Kidney epithelial cell (primary cell): ENCODE results near the gene MEPE. TPM values are rescaled to one million over a fixed set of nuclear protein-coding genes. Genes with fewer than 3 reads are reported as not detected.

Source experiments
- DNase-seq: peaks from one replicate; pipeline ENCODE4 v3.0.0-alpha.2; 2010; ENCODE audit warnings: low read depth
- H3K27me3 ChIP-seq: 2 replicates; pipeline ENCODE4 v1.6.0; 2011; ENCODE audit warnings: low read length; ENCODE audit not compliant: control insufficient read depth, insufficient read depth
- H3K36me3 ChIP-seq: 2 replicates; pipeline ENCODE4 v1.5.1; 2011; ENCODE audit warnings: low read length; ENCODE audit not compliant: control insufficient read depth, insufficient read depth
- H3K4me3 ChIP-seq: 2 replicates; pipeline ENCODE4 v1.5.1; 2011; ENCODE audit warnings: low read depth, mild to moderate bottlenecking, control low read depth, low read length
- CTCF ChIP-seq: IDR thresholded peaks from 2 replicates; pipeline ENCODE4 v1.5.1; 2011; ENCODE audit warnings: mild to moderate bottlenecking, moderate library complexity, low read length, control low read depth, inconsistent platforms; ENCODE audit not compliant: insufficient read depth, poor library complexity, severe bottlenecking
- total RNA-seq: library from RNA; depleted of rRNA; stranded (reverse); fragments of >200 nt; gene quantifications from 2 replicates; pipeline ENCODE4 v1.2.3, GENCODE V29; 2015

The MEPE gene
- total RNA-seq, 1 donor from 2014 or later: not detected

DNA sequence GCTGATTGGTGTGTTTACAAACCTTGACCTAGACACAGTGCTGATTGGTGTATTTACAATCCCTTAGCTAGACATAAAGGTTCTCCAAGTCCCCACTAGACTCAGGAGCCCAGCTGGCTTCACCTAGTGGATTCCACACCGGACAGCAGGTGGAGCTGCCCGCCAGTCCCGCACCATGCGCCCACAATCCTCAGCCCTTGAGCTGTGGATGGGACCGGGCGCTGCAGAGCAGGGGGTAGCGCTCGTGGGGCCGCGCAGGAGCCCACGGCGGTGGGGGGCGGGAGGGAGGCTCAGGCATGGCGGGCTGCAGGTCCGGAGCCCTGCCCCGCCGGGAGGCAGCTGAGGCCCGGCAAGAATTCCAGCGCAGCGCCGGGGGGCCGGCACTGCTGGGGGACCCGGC lies 30.7 kb downstream of the MEPE start:
- H3K36me3 ChIP-seq: no peaks in the 10 kb centered on the region
- H3K27me3 ChIP-seq: no peaks in the 10 kb centered on the region
- no peak for TF ChIP-seq CTCF
- DNase-seq: no peak
- no peak overlapping the region for H3K4me3 ChIP-seq

DNA sequence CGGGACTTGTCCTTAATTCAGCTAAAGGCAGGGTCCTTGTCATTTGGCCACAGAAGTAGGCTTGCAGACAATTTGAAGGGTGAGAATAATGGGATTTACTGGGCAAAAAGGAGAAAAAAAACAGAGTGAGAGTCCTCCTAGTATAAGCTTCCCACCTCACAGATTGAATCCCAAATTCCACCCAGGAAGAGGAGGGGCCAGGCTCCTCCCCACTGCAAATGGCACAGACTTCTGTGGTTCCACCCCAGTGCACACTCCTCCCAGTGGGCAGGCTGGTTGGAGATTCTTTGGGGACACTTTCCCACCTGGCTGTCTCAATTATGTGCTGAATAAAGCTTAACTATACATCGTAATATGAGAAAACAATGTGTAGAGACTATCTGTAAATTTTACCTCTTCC lies 31.6 kb downstream of the MEPE start:
- no peak overlapping the region for H3K4me3 ChIP-seq
- no peak for TF ChIP-seq CTCF
- DNase-seq: no peak
- H3K27me3 ChIP-seq: no peaks in the 10 kb centered on the region
- no peaks in the 10 kb centered on the region for H3K36me3 ChIP-seq

DNA sequence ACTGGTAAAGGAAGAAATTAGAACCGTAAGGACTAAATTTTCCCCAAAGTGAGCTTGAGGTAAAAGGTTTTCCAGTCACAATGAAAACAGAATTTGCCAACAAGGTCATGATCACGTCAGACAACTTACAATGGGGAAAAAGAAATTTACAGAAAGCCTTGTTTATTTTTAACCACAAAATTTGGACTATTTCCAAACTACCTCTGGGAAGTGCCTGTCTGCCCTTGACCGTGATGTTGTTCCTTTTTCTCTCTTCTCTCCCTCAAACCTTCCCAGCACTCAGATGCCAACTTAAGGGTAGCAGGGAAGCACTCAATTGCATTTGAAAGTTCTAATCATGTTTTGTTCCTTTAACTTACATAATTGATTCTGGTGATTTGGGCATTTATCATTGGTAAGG lies 32.5 kb downstream of the MEPE start:
- Histone ChIP-seq H3K27me3 (no peaks in the 10 kb centered on the region), H3K4me3 (no peak overlapping the region), H3K36me3 (no peaks in the 10 kb centered on the region)
- DNase-seq: no peak
- no peak for TF ChIP-seq CTCF

- Histone ChIP-seq H3K36me3 (no peaks in the 10 kb centered on the region), H3K27me3 (no peaks in the 10 kb centered on the region), H3K4me3 (no peak overlapping the region)
- TF ChIP-seq CTCF: no peak
- DNase-seq: no peak
These were observed 33.3 kb downstream of the MEPE start for GRCh38 chr4:87865960-87866598.

DNA sequence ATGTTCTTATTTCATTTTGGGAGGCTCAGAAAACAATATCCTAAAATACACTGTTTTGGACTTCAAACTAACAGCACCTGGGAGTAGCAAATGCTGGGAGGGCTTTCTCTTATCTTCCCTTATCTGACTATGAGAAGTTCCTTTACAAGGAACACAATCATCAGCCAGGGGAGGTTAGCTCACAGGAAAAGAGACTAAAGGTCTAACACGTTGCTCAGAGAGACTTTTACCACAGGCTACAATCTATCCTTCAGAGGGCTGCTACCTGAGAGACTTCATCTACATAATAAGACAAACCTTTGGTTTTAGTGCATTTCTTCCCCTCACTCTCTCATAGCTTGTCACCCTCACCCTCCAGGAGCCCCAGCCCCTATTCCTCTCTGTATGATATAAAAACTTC lies 35.8 kb downstream of the MEPE start:
- Histone ChIP-seq H3K36me3 (no peaks in the 10 kb centered on the region), H3K27me3 (no peaks in the 10 kb centered on the region), H3K4me3 (no peak overlapping the region)
- DNase-seq: no peak
- no peak for TF ChIP-seq CTCF

GRCh38 chr4:87872028-87872427 lies 39.3 kb downstream of the MEPE start:
- no peak for TF ChIP-seq CTCF
- Histone ChIP-seq H3K4me3 (no peak overlapping the region), H3K27me3 (no peaks in the 10 kb centered on the region), H3K36me3 (no peaks in the 10 kb centered on the region)
- no peak for DNase-seq
